HG02884 (cell line): Measurements from ENCODE around the gene RPS2.
"Not testable (repeated sequence)": the region's sequence is repeated elsewhere in the genome, so short reads cannot be mapped to it uniquely, and the experiment has no call there.

Experiments
- ATAC-seq: cut with Tn5 transposase; IDR thresholded peaks from one replicate; pipeline ENCODE4 v1.9.1; 2021; ENCODE audit warnings: mild to moderate bottlenecking, moderate library complexity; ENCODE audit not compliant: unreplicated experiment

RPS2 gene

DNA sequence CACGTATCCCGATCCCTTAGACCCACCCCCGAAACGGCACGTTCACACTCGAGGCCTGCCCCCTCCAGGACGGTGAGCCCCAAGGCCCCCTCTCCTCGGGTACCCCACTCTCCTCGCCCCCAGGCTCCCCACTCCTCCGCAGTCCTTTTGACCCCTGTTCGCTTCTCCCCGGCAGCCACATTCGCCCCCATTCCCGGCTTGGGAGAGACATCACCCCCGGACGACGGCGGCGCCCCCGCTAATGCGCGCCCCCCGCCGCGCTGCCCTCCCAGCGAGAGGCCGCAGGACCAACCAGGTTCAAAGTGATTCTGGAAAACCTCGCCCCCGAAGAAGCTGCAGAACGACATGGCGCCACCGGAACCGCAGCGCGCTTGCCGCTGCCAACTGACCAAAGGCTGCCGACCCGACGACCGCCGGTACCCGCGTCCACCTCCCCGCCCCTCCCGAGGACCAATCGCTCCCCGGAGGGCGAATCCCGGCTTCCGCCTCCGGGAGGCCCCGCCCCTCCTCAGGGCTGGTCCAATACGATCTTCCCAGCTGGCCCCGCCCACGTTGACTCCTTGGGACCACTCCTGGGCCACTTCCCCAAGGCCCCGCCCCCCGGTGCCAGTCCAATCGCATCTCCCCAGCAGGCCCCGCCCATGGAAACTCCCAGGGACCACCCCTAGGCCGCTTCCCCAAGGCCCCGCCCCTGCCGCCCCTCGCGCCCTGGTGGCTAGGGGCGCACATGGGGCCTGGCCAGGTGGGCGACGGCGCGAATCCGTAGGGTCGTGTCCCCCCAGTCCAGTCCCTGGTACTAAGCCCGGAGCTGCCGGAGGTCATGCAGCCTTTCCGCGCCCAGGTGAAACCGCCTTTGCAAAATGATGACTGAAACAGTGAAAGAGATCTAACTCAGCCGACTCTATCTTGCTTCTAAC lies 21.6 kb downstream of the RPS2 start, which contains the start of gene MSRB1:
Gene MSRB1 (minus strand): TSS at position 390 of the 917 bp plus-strand sequence. CDS start 43 bp downstream, at position 347.
- peak; percentile 92 for ATAC-seq

DNA sequence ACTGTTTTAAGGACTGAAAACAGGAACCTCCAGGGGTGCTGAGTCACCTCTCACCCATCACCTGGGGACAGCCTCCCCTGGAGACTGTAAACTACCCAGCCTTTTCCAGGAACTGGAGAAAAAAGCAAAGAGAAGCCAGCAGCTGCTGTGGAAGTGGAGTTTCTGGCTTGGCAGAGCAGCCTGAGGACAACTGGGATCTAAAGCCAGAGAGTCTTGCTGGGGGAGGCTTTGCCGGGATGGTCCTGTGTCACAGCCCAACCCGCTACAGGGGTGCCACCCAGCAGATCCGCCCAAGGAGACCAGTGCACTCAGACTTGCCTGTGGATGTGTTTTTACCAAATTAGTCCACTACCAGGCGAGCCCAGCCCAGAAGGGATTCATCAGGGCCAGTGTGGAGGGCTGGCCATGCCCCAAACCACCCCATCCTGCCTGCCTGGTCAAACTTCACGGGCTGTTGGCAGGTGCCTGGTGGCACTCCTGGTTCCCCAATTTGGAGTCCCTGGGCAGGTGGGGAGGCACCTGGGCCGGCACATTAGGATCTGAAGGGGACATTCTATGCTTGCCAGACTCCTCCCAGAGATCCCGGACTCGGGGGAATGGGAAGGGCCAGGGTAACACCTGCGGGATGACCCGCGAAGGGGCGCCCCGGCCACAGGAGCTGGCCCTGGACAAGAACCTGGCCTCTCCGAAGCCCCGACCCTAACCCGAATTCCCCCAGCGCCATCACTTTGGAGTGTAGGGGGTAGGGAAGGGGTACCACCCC lies 22.4 kb downstream of the RPS2 start:
- no peak for ATAC-seq

DNA sequence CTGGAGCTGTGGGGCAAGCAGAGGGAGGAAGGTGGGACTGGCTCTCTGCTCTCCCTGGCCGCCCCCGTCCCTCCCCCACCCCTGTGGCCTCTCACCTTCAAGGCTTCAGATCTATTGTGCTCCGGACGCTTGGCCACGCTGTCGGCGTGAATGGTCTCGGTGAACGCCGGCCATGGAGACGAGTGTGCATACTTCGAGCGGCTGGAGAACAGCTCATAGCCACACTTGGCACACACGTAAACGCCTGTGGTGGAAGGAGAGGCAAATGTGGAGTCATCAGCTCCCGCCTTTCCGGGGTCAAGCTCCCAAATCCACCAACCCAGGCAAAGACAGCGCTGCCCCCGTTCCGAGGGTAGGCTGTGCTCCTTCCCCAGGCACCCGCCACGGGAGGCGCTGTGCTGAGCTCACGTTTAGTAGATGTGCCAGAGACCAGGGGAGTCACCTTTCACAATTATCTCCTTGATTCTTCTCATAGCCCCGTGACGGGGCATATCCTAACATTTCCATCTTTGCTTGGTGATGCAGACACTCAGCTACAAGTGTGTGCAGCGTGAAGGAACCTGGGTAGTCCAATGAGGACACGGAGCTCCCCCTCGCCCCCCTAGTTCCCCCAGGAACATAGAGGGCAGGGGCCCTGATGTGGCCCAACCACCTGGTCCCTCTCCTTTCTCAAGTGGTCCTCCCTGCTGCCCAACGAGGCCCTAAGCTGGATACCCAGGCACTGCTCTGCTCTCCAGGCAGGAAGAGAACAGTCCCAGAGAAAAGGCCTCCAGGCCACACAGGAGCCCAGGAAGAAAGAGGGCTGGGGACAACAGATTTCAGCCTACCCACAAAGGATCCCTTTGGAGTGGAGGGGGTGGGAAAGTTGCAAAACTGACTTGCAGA lies 23.2 kb downstream of the RPS2 start:
- no peak for ATAC-seq

DNA sequence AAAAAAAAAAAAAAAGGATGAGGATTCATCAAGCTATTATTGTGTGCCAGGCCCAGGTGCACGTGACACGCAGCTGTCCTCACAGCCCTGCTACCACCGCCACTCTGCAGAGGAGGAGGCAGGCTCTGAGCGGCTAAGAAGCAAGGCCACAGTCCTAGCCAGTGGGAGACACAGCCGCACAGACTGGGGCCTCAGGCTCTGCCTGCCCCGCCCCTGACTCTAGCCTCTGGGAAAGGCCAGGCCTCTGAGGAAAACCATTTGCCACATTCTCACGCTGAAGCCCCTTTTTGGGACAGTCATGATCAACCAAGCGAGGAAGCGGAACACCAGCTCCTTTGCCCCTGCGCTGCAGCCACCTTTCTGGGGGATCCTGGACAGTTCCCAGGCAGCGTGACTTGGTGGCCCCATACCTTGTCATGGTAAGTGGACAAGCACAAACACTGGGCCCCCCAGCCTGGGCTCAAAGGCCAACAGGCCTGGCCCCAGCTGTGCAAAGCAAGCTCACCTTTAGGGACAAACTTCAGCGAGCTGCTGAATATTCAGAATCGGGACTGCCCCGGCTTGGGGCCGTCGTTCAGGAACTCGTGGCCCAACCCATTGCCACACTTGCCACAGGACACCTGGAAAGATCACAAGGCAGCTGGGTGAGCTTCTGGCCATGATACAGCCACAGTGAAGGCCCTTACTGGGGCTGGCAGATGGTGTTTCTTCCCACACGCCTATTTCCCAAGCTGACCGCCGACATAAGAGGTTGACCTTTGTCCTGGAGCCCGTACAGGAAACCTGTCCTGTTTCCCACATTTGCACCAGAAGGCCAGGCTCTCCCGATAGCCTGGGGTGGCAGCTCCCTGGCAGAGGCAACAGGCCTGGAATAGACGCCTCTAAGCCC lies 24.1 kb downstream of the RPS2 start:
- ATAC-seq, result no peak

DNA sequence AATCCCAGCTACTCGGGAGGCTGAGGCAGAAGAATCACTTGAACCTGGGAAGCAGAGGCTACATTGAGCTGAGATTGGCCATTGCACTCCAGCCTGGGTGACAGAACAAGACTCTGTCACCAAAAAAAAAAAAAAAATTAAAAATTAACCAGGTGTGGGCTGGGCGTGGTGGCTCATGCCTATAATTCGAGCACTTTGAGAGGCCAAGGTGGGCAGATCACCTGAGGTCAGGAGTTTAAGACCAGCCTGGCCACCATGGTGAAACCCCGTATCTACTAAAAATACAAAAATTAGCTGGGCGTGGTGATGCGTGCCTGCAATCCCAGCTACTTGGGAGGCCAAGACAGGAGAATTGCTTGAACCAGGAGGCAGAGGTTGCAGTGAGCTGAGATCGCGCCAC lies 24.8 kb downstream of the RPS2 start:
- not testable (repeated sequence) for ATAC-seq

- ATAC-seq, result no peak
These were observed 25.7 kb downstream of the RPS2 start for GRCh38 chr16:1938910-1939309.

- no peak for ATAC-seq
These were observed 26.3 kb downstream of the RPS2 start for GRCh38 chr16:1938316-1938715.

DNA sequence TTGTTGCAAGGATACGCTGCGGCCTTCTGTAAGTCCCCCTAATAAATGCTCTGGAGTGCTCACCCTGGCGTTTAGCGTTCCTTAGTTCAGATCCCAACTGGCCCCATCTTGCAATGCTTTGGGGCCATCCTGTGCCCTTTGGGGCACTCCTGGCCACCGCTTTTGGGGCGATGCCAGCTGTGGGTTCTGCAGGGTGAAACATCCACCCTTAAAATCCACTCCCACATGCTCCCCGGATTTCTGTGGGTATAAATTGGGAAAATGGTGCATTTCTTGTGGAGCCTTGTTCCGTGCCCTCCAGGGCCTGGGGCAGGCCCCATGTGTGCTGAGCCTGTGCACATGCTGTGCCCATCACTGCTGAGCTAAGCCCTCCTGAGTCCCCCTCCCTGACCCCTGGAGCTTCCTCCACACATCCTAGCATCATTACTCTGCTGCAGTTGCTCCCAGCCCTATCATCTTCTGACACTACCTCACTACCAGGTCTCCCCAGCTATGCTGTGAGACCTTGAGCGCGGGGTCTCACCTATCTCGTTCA lies 27.6 kb downstream of the RPS2 start:
- no peak for ATAC-seq

DNA sequence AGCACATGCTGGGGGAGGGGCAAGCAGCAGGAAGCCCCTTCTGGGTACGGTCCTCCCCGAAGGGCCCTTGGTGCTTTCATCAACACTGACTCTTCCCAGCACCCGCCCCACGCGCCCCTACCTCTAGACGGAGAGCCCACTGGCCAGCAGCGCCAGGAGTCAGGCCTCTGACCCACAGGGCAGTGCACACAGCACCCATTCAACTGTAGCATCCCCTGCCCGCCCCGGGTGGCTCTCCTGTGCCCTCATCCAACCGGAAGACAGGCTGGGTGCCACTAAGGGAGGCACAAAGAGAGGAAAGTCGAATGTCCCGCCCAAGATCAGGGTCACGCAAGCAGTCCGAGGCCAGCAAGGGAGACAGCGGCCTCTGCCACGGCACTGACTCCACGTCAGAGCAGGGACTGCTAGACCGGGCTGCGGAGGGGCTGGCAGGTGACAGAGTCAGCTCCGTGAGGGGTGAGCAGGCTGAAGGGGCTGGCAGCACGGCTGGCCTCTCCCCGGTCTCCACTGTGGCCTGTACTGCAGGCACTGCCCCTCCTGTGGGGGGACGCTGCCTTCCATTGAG lies 31.4 kb downstream of the RPS2 start:
- no peak for ATAC-seq

GRCh38 chr16:1932050-1933028 lies 32.3 kb downstream of the RPS2 start:
- no peak for ATAC-seq

GRCh38 chr16:1930338-1930720 lies 34.3 kb downstream of the RPS2 start:
- no peak for ATAC-seq

- ATAC-seq, result peak; percentile 65
These were observed 34.9 kb downstream of the RPS2 start for GRCh38 chr16:1929578-1930337.

GRCh38 chr16:1929105-1929504 lies 35.5 kb downstream of the RPS2 start:
- no peak for ATAC-seq

DNA sequence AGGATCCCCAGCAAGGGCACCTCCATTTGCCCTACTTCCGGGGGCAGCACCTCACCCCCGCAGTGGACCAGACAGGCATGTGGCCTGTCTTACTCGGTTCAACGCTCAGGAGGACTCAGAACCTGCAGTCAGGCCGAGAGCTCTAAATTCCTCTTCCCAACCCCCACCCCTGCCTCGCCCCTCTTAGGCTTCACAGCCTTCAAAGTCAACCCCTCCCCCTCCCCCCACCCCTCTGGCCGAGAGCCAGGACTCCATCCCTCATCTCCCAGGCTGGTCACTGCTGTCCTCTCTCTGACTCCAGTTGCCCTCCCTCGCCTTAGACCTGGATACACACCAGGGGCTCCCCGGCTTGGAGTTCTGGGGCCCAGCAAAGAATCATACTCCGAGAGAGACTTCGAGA lies 38.4 kb downstream of the RPS2 start:
- ATAC-seq, result no peak

DNA sequence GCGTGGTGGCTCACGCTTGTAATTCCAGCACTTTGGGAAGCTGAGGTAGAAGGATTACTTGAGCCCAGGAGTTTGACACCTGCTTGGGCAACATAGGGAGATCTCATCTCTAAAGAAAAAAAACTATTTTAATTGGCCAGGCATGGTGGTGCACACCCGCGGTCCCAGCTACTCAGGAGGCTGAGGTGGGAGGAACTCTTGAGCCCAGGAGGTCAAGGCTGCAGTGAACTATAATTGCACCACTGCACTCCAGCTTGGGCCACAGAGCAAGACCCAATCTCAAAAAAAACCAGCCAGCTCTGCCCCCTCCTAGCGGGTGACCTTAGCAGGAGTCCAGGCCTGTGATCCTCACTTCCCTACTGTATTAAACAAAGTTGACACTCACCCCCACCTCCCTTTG lies 40.5 kb downstream of the RPS2 start:
- ATAC-seq, result no peak

GRCh38 chr16:1923299-1924034 lies 41.2 kb downstream of the RPS2 start:
- no peak for ATAC-seq

- ATAC-seq, result no peak
These were observed 42.3 kb downstream of the RPS2 start for GRCh38 chr16:1922357-1922756.
